Measurements from ENCODE around the gene DOC2B.
"Not testable (repeated sequence)": the region's sequence is repeated elsewhere in the genome, so short reads cannot be mapped to it uniquely, and the experiment has no call there.

The DOC2B gene

DNA sequence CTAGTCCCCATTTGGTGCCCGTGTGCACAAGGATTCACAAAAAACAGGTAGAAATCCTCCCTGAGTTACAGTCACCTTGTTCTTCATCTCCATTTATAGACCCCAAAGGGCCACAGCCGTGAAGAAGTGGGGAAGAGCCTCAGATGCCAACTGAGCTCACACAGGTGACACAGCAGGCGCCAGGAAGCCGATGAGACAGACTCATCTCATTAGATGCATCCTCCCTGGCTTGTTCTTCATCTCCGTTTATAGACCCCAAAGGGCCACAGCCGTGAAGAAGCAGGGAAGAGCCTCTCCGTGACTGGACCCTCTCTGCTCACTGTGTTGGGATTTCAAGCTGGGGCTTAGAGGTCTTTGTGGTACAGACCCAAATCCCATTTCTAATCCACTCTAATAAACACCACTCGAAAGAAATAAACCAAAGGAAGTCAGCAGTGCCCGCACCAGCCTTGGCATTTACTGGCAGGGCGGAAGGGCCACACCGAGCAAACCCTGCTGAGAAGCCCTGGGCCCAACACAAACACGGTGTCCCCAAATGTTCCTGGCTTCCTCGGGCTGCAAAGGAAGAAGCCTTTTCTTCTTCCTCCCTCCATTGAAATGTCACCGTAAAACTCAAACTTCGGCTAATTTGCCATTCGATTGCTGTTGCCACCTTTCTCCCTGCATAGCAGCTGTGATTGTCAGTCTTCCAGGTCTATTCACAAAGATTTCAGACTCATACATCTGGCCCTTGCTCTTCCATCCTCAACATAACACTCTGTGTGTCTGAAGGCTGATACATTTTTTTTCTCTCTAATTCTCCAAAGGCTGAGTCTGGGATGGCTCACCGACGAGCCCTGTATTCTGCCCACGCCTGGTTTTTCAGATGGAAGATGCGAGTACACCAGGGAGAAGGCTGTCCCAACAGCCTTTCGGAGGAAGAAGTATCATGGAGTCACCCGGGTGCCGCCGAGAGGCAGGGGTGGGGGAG is 44.9 kb upstream of the DOC2B start:
- H3K4me3 ChIP-seq (ENCODE audit: low read length): no peak overlapping the region
- DNase-seq (ENCODE audit: low read depth): no peak
- TF ChIP-seq, protein P1, sequence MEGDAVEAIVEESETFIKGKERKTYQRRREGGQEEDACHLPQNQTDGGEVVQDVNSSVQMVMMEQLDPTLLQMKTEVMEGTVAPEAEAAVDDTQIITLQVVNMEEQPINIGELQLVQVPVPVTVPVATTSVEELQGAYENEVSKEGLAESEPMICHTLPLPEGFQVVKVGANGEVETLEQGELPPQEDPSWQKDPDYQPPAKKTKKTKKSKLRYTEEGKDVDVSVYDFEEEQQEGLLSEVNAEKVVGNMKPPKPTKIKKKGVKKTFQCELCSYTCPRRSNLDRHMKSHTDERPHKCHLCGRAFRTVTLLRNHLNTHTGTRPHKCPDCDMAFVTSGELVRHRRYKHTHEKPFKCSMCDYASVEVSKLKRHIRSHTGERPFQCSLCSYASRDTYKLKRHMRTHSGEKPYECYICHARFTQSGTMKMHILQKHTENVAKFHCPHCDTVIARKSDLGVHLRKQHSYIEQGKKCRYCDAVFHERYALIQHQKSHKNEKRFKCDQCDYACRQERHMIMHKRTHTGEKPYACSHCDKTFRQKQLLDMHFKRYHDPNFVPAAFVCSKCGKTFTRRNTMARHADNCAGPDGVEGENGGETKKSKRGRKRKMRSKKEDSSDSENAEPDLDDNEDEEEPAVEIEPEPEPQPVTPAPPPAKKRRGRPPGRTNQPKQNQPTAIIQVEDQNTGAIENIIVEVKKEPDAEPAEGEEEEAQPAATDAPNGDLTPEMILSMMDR (IDR thresholded peaks at IDR 0.05; ENCODE audit: insufficient read depth, low read depth, low read length, missing control alignments): no peak

- DNase-seq (ENCODE audit: low read depth): no peak
- TF ChIP-seq, protein P1 (IDR thresholded peaks at IDR 0.05; ENCODE audit: insufficient read depth, low read depth, low read length, missing control alignments): no peak
- H3K4me3 ChIP-seq (ENCODE audit: low read length): no peak overlapping the region
These were observed 44.1 kb upstream of the DOC2B start for GRCh38 chr17:225551-225950.

DNA sequence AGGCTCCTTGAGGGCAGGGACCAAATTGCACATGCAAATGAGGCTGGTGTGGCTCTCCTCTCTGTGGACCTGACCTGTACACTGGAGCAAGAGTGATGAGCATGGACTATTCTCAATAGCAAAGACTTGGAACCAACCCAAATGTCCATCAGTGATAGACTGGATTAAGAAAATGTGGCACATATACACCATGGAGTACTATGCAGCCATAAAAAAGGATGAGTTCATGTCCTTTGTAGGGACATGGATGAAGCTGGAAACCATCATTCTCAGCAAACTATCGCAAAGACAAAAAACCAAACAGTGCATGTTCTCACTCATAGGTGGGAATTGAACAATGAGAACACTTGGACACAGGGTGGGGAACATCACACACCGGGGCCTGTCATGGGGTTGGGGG is 43.1 kb upstream of the DOC2B start:
- H3K4me3 ChIP-seq (ENCODE audit: low read length); DNase-seq (ENCODE audit: low read depth): not testable (repeated sequence)

- TF ChIP-seq, protein P1 (IDR thresholded peaks at IDR 0.05; ENCODE audit: insufficient read depth, low read depth, low read length, missing control alignments): no peak
- DNase-seq (ENCODE audit: low read depth): no peak
- H3K4me3 ChIP-seq (ENCODE audit: low read length): no peak overlapping the region
These were observed 42.4 kb upstream of the DOC2B start for GRCh38 chr17:223723-224471.

DNA sequence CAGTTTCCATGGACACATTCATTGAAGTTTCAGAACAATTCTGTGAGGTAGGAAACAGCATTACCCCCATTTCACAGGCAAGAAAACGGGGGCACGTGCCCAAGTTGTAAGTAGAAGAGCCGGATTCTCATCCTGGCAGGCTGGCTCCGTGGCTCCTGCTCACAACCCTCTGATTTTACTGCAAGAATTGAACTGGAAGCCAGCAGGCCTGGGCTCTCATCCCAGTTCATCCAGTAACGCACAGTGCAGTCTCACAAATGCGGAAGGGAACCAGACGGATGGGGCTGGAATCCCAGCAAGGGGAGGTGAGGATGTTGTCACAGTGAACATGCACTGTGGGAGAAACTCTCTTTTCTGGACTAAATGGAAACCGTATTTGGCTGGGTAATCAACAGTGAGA is 40.7 kb upstream of the DOC2B start:
- H3K4me3 ChIP-seq (ENCODE audit: low read length): no peak overlapping the region
- TF ChIP-seq, protein P1 (IDR thresholded peaks at IDR 0.05; ENCODE audit: insufficient read depth, low read depth, low read length, missing control alignments): no peak
- no peak for DNase-seq (ENCODE audit: low read depth)

DNA sequence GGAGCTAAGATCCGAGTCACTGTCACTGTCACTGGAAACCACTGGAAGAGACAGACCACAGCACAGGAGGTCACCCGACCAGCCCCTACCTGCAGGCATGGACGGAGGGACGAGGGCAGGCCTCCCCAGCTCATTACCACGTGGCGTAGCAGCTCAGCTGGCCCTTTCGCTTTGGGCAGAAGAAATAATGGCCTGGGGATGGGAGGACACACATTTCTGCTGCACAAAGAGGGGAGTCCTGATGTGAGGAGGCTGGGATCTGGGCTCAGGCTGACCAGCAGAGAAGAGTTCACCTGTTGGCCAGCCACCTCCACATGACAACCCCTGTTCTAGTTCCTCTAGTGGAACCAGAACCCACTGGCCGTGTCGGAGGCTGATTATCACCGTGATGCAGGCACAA is 38.2 kb upstream of the DOC2B start:
- no peak for DNase-seq (ENCODE audit: low read depth)
- TF ChIP-seq, protein P1 (IDR thresholded peaks at IDR 0.05; ENCODE audit: insufficient read depth, low read depth, low read length, missing control alignments): no peak
- no peak overlapping the region for H3K4me3 ChIP-seq (ENCODE audit: low read length)

DNA sequence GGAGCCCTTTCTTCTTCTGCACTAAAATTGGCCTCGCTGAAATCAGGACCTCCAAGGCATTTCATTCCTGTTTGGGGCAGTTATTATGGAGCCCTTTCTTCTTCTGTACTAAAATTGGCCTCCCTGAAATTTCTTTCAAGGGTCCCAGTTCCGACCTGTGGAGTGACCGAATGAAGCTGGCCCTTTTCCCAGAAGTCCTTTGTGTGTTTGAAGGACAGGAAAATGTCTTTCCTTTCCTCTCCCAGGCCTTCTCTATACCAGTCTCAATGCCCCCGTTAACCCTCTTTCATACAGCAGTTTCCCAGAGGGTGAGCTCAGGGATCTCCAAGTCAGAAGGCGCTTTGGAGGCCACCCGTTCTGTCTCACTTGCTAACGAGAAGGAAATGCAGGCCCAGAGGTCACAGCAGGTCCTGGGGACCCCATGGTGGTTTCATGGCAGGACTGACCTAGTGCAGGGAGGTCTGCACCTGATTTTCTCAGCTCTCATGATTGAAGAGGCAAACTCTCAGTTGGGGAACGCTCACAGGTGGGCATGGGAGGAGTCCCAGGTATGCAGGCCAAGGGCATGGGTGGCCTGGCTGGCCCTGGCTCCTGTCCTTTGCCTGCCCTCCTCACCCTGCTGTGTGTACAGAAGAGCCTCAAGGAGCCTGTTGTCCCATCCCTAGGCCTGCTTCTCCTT is 37.1 kb upstream of the DOC2B start:
- no peak overlapping the region for H3K4me3 ChIP-seq (ENCODE audit: low read length)
- TF ChIP-seq, protein P1 (IDR thresholded peaks at IDR 0.05; ENCODE audit: insufficient read depth, low read depth, low read length, missing control alignments): no peak
- no peak for DNase-seq (ENCODE audit: low read depth)

Measured in epithelial cell of esophagus (primary cell).